Esophagus mucosa (tissue), 1 donor: ENCODE measurements around the gene ADCYAP1R1. TPM values are rescaled to one million over a fixed set of nuclear protein-coding genes. Genes with fewer than 3 reads are reported as not detected.

Source experiments
- ATAC-seq: fragments of 200-7000 bp; cut with Tn5 transposase; one replicate; pipeline ENCODE4 v1.9.1; 2020
- total RNA-seq: library from RNA; stranded (reverse); gene quantifications from one replicate; pipeline ENCODE4 v1.2.4, GENCODE V29; 2023
- donor health status: DM: yes; HTN: yes; CAD: no.

Gene ADCYAP1R1
- total RNA-seq, 1 donor from 2014 or later, result 0.12 TPM

DNA sequence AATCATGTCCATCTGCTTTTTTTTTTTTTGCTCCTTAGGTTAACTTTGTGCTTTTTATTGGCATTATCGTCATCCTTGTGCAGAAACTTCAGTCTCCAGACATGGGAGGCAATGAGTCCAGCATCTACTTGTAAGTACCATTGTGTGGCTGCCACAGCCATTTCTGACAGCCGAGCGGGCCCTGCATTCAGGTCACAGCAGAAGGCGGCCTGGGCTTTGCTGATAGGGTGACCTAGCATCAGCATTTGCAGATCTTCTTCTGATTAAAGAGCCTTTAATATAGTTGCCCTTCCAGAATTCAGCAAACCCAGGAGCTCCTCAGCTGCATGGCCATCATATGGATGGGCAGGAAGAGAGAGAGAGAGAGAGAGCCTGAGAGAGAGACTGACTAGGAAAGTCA is 40.5 kb downstream of the ADCYAP1R1 start:
- no peak for ATAC-seq

DNA sequence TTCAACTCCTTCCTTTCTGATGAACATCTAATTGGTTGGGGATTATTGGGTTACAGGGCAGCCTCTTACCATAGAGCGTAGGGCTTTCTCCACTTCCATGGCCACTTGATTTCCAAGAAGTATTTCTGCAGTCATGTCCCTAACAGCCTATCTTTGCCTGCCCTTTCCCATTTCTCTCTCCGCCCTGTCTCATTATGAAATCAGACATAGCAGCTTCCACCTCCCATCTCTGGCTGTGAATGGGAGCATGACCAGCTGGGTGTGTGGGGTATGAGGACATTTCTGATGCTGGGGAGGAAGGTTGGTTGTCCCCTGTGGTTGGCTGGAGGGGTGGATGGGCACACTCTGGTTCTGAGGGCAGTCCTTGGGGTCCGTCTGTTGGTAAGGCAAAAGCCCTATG is 41.2 kb downstream of the ADCYAP1R1 start:
- no peak for ATAC-seq

DNA sequence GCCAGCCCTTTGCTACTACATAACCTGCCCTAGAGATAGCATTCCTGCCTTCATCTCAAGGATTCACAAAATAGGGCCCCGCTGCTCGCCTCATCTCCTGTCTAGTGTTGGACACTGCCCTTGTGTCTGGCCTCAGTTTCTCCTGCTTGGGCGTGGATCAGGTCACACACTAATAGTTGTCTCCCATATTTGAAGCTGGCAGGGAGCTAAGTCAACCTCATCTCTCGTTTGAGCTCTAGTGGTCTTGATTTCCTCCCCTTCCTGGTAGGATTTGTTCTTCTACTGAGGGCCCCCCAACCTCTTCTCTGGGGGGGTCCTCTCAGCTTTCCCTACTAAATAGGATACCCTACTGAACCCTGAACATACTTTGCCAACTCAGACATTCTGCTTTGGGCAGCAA is 42.2 kb downstream of the ADCYAP1R1 start:
- no peak for ATAC-seq

DNA sequence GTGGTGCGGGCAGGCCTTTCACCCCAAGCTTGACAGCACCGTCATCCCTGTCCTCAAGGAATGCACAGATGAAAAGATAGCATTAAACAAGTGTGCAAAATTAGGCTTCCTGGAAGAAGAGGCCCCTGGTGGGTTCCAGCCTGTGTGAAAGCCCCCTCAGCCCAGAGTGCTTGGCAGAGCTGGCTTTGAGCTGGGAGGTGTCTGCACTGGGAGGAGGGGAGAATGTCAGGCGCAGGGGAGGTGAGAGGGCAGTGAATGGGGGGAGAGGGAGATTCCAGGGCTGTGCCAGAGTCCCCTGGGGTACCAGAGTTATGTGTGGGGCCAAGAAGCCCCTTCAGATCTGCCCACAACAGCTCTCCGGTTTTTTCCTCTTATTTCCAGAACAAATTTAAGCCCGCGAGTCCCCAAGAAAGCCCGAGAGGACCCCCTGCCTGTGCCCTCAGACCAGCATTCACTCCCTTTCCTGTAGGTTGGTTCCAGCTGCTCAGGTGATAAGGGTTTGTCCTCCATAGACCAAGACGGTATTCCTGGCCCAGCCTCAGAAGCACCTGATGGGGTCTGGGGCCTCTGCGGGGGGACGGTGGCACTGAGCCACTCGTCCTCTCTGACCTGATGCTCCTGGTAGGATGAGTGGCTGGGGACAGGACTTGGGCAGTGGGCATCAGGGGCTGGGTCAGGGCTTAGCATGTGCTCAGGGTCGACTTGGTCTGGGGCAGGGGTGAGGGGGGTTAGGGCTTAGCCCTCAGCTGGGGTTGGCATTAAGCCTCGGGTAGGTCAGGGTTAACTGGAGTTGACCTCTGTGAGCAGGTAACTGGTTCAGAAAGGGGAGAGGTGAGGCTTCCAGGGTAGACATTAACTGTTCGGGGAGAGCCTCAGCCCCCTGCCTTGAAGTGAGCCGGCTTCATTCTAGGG is 43.4 kb downstream of the ADCYAP1R1 start:
- no peak for ATAC-seq

DNA sequence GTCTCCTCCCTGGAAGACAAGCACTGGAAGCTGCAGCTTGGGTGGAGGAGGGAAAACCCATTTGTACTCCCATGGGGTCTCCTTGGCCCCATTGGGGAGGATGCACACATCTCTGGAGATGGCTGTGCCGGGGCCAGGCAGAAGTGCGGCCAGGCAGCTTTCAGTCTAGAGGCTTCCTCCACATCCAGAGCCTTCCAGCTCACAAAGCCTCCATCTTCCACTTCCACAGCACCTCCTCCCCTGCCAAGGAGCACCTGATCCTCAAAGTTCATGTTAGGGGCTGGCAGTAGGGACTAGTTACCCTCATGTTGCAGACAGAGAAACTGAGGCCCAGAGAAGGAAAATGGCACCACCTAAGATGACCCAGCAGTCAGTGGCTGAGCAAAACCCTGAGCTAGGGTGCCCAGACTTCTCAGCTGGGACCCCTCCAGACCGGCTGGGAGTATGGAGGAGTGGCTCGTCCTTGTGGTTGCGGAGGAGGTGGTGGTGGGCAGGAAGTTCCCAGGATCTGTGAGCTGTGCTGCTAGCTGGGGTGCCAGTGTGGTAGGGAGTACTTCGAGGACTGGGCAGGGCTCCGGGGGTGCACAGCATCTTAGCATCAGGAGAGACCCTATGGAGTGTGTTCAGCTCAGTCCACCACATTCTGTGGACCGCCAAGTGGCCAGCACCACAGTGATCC is 44.2 kb downstream of the ADCYAP1R1 start:
- no peak for ATAC-seq

DNA sequence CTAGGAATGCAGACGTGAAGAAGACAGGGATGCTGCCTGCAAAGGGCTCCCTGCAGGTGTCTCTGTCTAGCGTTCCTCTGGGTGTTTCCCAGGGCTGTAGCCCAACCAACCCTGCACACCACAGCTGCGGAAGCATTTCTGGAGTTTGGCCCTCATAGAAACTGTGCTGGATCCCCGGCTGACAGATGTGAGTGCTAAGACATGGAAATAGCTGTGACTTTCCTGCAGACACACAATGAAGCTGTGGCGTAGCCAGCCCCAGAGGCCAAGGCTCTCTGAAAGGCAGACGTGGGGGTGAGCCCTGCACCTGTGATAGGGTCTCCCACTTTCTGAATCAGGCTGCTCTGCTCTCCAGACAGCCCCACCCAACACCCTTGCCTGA is 44.8 kb downstream of the ADCYAP1R1 start:
- no peak for ATAC-seq

DNA sequence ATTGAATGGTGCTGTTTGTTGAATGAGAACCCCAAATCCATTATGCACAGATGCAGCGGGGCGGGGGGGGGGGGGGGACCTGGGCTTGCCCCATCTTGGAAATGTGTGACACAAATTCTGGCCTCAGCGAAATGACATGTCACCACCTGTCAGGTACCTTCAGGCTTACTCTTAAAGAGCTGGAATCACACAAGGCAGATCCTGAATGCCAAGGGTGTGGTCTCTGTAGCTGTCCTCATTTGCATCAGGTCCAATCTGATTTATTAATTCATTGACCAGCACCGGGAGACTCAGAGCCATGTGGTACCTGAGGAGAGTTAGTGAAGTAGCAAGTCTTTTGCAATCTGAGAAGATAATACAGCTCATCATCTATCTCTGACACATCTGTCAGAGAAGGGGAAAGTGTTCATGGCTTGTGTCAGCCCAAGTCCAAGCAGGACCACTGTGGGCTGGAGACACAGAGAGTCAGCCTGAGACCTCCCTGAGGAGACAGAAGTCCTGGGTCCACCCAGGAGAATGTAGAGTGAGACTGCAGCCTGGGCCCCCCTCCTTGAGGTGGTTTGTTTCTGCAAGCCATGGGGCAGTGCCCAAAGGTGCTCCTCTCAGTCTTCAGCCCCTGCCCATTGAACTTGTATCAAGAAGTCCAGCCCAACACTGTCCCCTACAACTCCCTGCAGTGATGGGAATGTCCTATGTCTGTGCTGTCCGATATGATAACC is 46.7 kb downstream of the ADCYAP1R1 start:
- ATAC-seq, result no peak

DNA sequence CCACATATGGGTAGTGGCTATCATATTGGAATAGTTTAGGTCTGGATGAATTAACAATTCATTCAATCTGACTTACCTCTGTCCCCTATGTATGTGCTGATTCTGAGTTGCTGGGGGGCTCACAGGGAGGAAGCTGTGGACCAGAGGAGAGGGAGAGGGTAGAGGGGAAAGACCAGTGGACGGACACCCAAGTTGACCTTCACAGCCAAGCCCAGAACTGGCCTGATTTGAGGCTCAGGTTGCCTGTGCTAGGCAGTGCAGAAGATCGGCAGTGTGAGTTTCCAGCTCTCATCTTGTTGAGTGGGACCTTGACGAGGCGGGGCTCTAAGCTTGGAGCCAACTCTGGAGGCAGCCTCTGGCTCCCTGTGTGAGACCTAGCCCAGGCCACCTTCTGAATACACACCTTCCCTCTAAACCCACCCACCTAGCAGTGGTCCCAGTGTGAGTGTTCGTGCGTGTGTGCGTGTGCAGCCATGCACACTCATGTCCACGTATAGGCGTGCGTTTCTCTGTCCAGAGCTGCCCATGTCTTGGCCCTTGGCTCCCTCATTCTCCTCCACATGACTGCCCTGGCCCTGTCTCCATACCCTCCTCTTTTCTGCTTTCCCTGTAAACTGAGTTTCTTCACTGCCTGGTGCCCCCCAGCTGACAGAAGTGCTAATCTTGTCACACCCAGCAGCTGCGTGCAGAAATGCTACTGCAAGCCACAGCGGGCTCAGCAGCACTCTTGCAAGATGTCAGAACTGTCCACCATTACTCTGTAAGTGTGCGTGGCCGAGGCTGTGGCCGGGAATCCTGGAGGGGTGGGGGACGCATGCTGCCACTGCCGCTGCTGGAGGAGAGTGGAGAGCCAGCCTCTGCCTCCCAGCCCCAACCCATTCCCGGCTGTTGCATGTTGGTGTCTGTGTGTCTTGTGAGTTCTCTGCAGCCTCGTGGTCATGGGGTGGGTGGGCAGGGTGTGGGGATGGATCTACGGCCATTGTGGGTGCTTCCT is 47.6 kb downstream of the ADCYAP1R1 start:
- ATAC-seq, result no peak

DNA sequence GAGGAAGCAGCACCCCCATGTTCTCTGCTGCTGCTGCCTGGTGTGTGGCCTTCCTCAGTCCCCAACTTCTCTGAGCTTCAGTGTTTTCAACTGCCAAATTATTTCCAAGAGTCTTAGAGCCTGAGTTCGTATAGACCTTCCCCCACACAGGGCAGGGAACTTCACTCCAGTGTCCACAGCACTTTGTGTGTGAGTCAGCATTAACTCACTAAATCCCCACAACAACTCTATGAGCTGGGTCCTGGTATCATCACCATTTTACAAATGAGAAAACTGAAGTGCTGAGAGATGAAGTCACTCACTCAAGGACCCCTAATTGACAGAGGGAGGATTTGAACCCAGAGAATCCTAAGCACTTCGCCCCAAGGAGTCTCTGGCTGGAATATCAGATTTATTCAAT is 48.3 kb downstream of the ADCYAP1R1 start:
- no peak for ATAC-seq

DNA sequence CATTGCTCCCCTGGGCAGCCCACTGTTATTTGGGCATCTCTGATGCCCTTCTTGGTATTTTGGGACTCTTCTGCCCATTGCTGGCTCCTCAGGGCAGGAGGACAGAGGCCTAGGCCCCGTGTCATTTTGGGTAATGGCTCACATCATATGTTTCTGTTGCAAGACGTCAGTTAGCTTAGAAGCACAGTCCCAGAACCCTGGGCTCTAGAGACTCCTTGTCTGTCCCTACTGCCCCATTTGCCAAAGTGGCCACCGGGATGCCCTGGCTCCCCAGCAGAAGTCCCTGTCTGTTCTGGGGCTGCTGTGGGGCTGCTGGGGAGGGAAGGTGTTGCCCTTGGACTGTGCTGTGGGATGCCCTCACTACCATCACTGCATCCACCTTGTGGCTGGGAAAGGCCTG is 48.8 kb downstream of the ADCYAP1R1 start:
- ATAC-seq, result no peak

DNA sequence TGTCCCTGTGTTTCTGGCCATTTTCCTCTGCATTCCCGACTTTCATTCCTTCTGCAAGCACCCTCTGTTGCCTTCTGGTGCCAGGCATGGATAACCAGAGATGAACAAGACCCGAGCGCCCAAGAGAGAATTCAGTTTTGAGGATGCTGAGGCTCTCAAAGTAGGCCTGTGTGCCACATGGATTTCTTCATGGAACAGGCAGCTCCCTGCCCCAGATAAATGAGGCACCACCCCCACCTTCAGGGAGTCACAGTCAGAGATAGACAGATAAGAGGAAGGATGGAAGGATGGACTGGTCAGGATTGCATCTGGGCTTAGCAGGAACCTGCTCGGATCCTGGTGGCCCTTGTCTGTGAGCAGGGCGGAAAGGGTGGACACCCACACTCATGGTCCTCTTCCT is 49.4 kb downstream of the ADCYAP1R1 start:
- no peak for ATAC-seq

DNA sequence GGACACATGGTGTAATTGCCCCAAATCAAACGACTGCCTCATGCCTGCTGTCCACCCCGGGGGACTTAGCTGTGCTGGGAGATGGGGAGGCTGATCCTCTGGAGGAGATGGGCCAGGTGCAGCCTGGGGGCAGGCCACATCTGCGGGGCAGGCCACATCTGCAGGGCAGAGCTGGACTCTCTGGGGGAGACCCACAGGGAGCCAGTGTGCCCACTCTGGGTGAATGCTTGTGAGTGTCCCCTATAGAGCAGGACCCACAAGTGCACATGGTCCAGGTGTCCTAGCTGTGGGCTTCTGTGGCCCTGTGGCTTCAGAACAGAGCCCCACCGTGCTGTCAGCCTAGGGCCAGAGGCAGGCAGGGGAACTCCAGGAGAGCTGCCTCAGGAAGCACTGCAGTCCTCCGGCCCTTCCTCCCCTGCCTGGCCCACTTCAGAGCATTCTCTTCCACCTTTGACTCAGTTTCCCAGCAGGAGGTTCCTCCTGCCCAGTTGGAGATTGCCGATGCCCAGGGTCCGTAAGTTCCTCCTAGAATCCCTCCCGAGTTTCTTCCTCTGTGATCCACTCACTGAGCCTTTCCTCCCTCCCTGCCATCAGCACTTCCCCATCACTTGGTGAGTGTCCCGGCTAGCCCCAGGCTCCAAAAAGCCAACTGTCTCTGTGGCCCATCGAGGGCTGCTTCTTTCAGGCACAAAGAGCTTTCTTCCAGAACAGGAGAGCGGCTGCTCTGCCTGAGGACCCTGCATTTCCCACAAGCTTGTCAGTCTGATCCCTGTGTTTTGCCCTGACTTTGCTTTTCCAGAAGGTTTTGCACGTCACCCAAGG is 50.3 kb downstream of the ADCYAP1R1 start:
- ATAC-seq, result no peak

DNA sequence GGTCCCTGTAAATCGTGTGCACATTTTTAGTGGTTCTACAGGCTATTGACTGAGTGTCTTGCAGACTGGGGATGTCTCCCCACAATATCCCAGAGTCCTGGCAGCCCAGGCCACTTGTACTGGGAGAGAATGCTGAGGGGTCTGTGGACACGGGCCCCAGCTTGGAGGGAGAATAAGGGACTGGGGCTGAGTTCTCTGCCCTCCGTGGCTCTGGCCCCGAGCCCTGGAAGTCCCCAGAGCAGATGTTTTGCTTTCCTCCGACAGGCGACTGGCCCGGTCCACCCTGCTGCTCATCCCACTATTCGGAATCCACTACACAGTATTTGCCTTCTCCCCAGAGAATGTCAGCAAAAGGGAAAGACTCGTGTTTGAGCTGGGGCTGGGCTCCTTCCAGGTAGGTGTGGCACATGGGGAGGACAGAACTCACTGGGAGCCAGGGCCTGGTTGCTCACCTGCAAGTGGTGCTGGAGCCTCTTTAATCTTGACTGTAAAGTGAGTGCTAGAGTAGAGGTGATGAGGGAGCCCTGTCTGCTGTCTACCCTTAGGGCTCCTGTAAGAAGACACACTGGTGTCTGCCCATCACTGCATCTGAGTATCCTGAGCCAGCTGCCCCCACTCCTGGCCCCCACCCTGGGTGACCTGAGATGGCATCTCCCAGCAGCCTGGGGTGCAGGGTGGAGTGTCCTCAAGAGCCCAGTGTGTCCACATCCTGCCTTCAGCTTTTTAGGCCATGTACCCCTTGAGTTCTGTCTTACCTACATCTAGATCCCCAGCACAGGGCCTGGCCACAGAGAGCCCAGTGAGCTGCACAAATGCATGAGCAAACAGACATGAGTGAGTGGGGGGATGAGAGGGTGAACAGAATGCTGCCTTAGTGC is 51.1 kb downstream of the ADCYAP1R1 start:
- ATAC-seq, result no peak

DNA sequence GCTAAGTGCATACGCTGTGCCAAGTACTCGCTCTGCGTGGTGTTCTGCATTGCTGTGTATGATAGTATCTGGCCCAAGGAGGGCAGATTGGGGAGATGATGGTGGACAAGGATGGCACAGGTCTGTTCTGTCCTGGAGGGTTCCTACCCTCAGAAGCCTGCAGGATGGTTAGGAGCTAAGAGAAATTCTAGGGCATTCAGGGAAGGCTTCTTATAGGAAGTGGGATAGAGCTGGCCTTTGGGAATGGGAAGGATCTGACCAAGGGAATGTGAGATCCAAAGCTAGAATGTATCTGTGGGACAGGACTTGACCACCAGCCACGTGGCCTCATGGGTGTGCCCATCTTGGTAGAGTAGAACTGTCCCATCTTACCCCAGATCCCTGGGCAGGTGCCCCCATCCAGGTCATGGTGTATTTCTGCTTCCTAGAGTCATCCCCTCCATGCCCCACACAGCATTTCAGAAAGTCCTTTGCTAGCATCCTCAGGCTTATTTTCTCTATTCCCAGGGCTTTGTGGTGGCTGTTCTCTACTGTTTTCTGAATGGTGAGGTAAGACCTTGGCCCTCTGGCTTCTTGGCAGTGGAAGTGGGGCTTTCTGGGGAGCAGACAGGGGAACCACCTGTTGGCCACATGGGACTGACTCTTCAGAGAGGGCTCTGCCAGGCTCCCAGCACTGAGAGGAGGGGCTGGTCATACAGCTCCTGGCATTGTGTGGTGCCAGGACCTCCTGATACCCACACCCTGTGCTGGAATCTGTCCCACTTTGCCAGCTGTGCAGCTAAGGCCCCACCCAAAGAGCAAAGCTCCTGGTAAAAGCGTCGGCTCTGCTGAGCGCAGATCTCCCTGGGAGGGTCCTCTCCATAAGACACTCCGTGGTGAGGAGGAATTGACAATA is 52.5 kb downstream of the ADCYAP1R1 start:
- ATAC-seq, result no peak

DNA sequence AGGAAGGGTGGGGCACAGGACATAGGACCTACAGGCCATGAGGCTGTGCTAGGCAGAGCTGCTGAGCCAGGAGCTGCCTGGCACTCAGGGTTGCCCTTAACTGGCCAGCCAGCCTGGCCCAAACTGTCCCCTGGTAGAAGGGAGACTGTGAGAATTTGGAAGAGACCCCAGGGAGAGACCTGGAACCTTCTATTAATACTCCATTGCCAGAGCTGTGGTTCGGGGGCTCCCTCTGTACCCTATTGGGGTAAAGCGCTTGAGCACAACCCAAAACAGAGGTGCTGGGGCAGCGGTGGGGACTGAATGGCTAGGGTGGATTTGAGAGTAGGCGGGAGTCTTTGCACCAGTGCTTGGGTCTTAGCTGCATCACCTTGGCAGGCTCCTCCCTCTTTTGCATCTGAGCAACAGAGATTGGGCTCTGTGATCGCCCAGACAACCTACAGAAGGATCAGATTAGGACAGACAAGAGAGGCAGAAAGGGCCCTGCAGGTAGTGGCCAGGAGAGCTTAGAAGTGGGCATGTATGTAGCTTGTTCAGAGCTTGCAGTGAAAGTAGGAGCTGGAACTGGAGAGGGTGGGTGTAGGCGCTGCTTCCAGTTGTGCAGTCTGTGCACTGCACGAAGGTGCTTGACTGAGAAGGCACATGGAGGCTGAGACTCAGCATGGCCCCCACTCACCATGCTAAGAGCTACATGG is 53.3 kb downstream of the ADCYAP1R1 start:
- no peak for ATAC-seq

DNA sequence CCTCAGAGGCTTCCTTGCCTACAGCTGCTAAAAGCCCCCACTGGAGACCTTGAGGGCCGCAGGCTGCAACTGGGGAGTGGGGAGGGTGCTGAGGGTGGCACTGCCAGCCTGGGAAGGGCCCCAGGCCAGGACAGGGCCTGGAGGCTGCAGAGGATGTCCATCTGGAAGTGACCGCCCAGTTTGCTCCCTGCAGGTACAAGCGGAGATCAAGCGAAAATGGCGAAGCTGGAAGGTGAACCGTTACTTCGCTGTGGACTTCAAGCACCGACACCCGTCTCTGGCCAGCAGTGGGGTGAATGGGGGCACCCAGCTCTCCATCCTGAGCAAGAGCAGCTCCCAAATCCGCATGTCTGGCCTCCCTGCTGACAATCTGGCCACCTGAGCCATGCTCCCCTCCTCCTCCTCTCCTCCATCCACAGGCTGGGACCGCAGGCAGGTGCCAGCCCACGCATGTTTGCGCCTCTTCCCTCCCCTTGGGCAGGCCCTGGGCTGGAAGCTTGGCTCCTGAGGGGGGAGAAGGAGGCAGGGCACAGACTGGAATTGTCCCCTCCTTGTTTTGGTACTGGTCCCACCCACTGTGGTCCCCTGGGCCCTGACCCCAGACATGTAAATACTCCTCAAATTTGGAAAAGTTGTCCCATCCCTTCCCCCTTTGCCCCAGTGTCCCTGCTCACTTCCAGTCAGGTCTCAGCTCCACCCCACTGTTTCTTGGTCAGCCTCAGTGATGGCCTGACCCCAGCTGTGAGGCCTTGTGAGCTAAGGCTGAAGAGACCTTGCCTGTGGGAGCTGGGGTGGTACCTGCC is 54.4 kb downstream of the ADCYAP1R1 start:
- no peak for ATAC-seq
